Chondrocyte (in vitro differentiated cells): ENCODE data around the gene MARK3. TPM values are rescaled to one million over a fixed set of nuclear protein-coding genes. Genes with fewer than 3 reads are reported as not detected.

Experiments
- DNase-seq: peaks from one replicate; pipeline ENCODE4 v3.0.0; 2021; ENCODE audit warnings: mixed read lengths, low spot score
- H3K27ac Mint-ChIP-seq: one replicate; pipeline ENCODE4 v1.8.0; 2021; ENCODE audit warnings: mild to moderate bottlenecking, moderate library complexity, mixed read lengths; ENCODE audit not compliant: unreplicated experiment
- H3K27me3 Mint-ChIP-seq: 2 replicates; pipeline ENCODE4 v1.8.0; 2021; ENCODE audit warnings: low read depth, mixed read lengths
- H3K36me3 Mint-ChIP-seq: 2 replicates; pipeline ENCODE4 v1.8.0; 2021; ENCODE audit warnings: low read depth, mixed read lengths
- H3K4me1 Mint-ChIP-seq: 2 replicates; pipeline ENCODE4 v1.8.0; 2021; ENCODE audit warnings: low read depth, mild to moderate bottlenecking, mixed read lengths
- H3K4me3 Mint-ChIP-seq: one replicate; pipeline ENCODE4 v1.8.0; 2021; ENCODE audit warnings: mild to moderate bottlenecking, moderate library complexity, mixed read lengths; ENCODE audit not compliant: unreplicated experiment
- H3K9me3 Mint-ChIP-seq: 2 replicates; pipeline ENCODE4 v1.8.0; 2021; ENCODE audit warnings: low read depth, mixed read lengths
- total RNA-seq: library from RNA; stranded (reverse); gene quantifications from 3 replicates; pipeline ENCODE4 v1.2.1, GENCODE V29; 2021
- TF ChIP-seq, protein P1 (sequence below): fragments of 200-600 bp; sonication (generic); IDR thresholded peaks from 2 replicates; pipeline ENCODE4 v1.5.0; 2021; ENCODE audit warnings: antibody characterized with exemption, mild to moderate bottlenecking, moderate library complexity

MARK3 gene
- total RNA-seq, 1 donor from 2014 or later, result 65.1 TPM

DNA sequence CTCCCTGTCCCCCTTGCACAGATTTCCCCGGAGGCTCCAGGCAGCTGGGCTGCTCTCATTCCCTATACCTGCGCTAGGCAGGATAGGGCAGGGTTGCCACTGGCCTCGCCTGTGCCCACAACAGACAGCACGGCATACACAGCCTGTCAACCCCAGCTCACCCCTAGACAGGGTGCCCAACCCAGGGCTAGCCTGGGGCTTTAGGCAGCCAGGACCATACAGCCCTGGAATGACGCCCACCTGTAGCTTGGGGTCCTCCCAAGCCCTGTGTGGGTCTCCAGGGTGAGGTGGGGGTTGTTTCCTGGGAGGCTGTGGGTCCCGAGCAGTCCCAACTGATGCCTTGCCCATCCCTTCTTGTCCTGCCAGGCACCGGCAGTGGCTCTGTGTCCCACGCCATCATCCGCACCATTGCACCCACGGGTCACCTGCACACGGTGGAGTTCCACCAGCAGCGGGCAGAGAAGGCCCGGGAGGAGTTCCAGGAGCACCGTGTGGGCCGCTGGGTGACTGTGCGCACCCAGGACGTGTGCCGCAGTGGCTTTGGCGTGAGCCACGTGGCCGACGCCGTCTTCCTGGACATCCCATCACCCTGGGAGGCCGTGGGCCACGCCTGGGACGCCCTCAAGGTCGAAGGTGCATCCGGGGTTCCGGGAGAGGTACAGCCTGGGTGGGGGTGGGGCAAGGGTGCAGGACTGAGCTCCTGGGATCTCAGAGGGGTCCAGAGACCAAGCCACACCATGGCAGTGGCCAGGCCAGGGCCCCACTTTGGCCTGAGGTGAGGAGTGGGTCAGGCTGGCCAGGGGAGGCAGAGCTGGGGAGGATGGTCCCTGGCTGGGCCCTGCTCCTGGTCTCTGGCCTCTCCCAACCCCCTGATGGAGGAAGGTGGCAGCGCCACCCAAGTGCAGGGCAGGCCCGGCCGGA is 147.3 kb downstream of the MARK3 start:
- Mint-ChIP-seq H3K4me3 (no peak overlapping the region), H3K27me3 (no peaks in the 10 kb centered on the region), H3K4me1 (peaks cover 36% of the 10 kb centered on the region), H3K9me3 (no peaks in the 10 kb centered on the region), H3K36me3 (no peaks in the 10 kb centered on the region), H3K27ac (no peak overlapping the region)
- TF ChIP-seq, protein P1, sequence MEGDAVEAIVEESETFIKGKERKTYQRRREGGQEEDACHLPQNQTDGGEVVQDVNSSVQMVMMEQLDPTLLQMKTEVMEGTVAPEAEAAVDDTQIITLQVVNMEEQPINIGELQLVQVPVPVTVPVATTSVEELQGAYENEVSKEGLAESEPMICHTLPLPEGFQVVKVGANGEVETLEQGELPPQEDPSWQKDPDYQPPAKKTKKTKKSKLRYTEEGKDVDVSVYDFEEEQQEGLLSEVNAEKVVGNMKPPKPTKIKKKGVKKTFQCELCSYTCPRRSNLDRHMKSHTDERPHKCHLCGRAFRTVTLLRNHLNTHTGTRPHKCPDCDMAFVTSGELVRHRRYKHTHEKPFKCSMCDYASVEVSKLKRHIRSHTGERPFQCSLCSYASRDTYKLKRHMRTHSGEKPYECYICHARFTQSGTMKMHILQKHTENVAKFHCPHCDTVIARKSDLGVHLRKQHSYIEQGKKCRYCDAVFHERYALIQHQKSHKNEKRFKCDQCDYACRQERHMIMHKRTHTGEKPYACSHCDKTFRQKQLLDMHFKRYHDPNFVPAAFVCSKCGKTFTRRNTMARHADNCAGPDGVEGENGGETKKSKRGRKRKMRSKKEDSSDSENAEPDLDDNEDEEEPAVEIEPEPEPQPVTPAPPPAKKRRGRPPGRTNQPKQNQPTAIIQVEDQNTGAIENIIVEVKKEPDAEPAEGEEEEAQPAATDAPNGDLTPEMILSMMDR, result no peak
- DNase-seq, result no peak

DNA sequence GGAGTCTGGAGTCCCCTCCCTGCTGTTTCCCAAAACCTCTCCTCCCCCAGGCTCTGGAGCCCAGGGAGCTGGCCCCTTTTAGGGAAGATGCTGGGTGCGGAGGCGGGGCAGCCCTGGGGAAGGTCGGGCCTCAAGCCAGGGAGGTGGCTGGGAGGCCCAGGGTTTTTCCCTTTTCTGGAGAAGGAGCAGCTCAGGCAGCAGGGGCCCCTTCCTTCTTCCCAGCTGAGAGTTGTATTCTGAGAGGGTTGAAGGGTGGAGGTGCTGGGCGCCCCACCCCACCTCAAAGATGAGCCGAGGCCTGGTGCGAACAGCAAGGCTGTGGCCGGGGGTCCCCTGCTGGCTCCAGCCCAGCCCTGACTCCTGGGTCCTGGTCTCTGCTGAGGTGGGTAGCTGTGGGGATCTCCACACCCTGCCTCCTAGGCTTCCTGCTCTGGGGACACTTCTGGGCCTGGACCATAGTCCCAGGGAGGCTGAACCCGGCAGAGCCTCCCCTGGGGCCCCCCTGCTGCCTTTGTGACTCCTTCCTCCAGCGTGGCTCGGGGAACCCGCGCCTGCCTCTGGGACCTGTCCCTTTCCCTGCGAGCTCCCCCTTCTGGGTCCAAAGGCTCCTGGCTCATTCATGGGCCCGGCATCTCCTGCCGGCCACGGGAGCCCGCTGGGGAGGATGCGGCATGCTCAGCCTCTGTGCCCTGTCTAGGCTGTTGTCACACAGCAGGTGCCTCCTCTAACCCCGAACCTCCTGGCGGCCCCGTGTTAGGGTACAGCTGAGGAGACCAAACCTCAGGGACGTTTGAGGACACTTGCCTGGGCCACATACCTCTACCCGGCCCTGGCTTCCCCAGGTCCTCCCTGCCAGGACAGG is 148.2 kb downstream of the MARK3 start:
- no peaks in the 10 kb centered on the region for H3K27me3 Mint-ChIP-seq
- peaks cover 28% of the 10 kb centered on the region for H3K4me1 Mint-ChIP-seq
- DNase-seq, result no peak
- H3K9me3 Mint-ChIP-seq, result no peaks in the 10 kb centered on the region
- no peak overlapping the region for H3K27ac Mint-ChIP-seq
- H3K36me3 Mint-ChIP-seq, result no peaks in the 10 kb centered on the region
- TF ChIP-seq, protein P1, result no peak
- H3K4me3 Mint-ChIP-seq, result no peak overlapping the region

DNA sequence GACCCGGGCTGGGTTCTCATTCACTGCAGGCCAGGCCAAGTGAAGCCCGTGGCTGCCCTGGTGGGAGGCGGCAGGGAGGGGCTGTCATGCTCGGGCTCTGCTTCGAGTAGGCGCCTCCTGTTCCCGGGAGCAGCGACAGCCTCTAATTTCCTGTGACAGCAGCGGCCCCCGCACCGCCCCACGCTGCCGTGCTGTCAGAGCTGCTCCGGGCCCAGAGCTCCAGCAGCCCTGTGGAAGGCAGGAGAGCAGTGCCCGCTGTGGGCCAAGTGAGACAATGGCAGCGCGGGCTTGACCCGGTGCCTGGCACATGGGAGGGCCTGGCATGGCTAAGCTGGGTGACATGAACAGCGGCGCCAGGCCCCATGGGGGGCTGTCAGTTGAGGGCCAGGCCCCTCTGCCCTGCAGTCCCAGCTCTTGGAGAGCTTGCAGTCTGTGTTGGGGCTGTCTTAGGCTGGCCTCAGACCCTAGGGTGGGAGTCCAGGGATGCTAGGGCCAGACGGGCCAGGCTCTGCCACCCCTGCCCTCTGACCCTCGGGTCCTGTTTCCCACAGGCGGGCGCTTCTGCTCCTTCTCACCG is 148.9 kb downstream of the MARK3 start:
- no peak overlapping the region for H3K27ac Mint-ChIP-seq
- H3K36me3 Mint-ChIP-seq, result no peaks in the 10 kb centered on the region
- no peaks in the 10 kb centered on the region for H3K9me3 Mint-ChIP-seq
- DNase-seq, result no peak
- TF ChIP-seq, protein P1, result no peak
- no peaks in the 10 kb centered on the region for H3K27me3 Mint-ChIP-seq
- no peak overlapping the region for H3K4me3 Mint-ChIP-seq
- H3K4me1 Mint-ChIP-seq, result peaks cover 23% of the 10 kb centered on the region

DNA sequence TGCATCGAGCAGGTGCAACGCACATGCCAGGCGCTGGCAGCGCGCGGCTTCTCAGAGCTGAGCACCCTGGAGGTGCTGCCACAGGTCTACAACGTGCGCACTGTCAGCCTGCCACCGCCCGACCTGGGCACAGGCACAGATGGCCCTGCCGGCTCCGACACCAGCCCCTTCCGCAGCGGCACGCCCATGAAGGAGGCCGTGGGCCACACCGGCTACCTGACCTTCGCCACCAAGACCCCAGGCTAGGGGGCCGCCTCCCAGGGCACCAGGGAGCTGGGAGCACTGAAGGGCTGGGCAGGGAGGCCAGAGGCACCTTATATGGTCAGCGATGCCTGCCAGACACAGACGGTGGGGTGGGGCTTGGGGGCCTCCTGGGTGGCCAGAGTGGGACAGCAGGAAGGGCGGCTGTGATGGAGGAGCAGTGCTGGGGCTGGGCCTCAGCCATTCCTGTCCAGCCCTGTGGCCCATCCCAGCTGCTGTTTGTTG is 149.4 kb downstream of the MARK3 start:
- Mint-ChIP-seq H3K4me1 (peaks cover 25% of the 10 kb centered on the region), H3K27ac (no peak overlapping the region), H3K36me3 (no peaks in the 10 kb centered on the region), H3K9me3 (no peaks in the 10 kb centered on the region), H3K27me3 (no peaks in the 10 kb centered on the region), H3K4me3 (no peak overlapping the region)
- TF ChIP-seq, protein P1, result no peak
- no peak for DNase-seq
